Vagina (tissue), 2 donors: ENCODE measurements around the gene PNCK.

Source experiments
- CTCF ChIP-seq, 3 experiments: fragments of 450-650 bp in 2 of 3; fragments of 200-600 bp in 1 of 3; sonication (generic) in 1 of 3; IDR thresholded peaks; one replicate each; pipeline ENCODE4 v1.5.1; 2017 to 2019; ENCODE audit warnings: antibody characterized with exemption in 3 of 3, mild to moderate bottlenecking in 2 of 3, moderate library complexity in 2 of 3
- POLR2A ChIP-seq, 2 donors: fragments of 450-650 bp; IDR thresholded peaks; one replicate each; pipeline ENCODE4 v1.6.1; 2017; ENCODE audit warnings: antibody characterized with exemption in 2 of 2, mild to moderate bottlenecking in 2 of 2, moderate library complexity in 2 of 2

- TF ChIP-seq CTCF (IDR thresholded peaks at IDR 0.05): no peak
- TF ChIP-seq POLR2A (IDR thresholded peaks at IDR 0.05): no peak
Observed at GRCh38 chrX:153670748-153671588, 2.6 kb downstream of the PNCK start.
